HL-60 (cell line): ENCODE measurements around the gene SYNM.

ENCODE experiments used
- DNase-seq, 2 experiments: peaks; one replicate each; pipeline ENCODE4 v3.0.0-alpha.2; 2010 to 2020; ENCODE audit warnings: low read depth in 1 of 2, low spot score in 1 of 2
- H3K27ac ChIP-seq: fragments of 250-450 bp; sonication (Bioruptor Pico); replicated peaks from 2 replicates; pipeline ENCODE4 v1.5.1; 2020; ENCODE audit warnings: mild to moderate bottlenecking, moderate library complexity
- H3K27me3 ChIP-seq: fragments of 250-450 bp; sonication (Bioruptor Pico); 2 replicates; pipeline ENCODE4 v1.5.1; 2021; ENCODE audit warnings: mild to moderate bottlenecking, moderate library complexity; ENCODE audit not compliant: insufficient read depth, poor library complexity, severe bottlenecking
- H3K4me3 ChIP-seq: replicated peaks from 2 replicates; pipeline ENCODE4 v1.5.1; 2011; ENCODE audit warnings: mild to moderate bottlenecking, control low read depth, low read length; ENCODE audit not compliant: insufficient read depth
- CTCF ChIP-seq: IDR thresholded peaks from one replicate; pipeline ENCODE4 v1.5.1; 2011; ENCODE audit warnings: low read length, control low read depth, inconsistent platforms; ENCODE audit not compliant: insufficient read depth
- GABPA ChIP-seq: IDR thresholded peaks from 2 replicates; pipeline ENCODE4 v1.6.1; 2012; ENCODE audit warnings: low read depth
- POLR2AphosphoS5 ChIP-seq: IDR thresholded peaks from 2 replicates; pipeline ENCODE4 v1.6.1; 2012; ENCODE audit warnings: low read depth
- SPI1 ChIP-seq: IDR thresholded peaks from 2 replicates; pipeline ENCODE4 v1.6.1; 2012; ENCODE audit warnings: low read depth, mild to moderate bottlenecking, borderline replicate concordance
- TF ChIP-seq, protein P1 (sequence below): IDR thresholded peaks from 2 replicates; pipeline ENCODE4 v1.6.1; 2012; ENCODE audit warnings: low read depth; ENCODE audit not compliant: insufficient replicate concordance

The SYNM gene

DNA sequence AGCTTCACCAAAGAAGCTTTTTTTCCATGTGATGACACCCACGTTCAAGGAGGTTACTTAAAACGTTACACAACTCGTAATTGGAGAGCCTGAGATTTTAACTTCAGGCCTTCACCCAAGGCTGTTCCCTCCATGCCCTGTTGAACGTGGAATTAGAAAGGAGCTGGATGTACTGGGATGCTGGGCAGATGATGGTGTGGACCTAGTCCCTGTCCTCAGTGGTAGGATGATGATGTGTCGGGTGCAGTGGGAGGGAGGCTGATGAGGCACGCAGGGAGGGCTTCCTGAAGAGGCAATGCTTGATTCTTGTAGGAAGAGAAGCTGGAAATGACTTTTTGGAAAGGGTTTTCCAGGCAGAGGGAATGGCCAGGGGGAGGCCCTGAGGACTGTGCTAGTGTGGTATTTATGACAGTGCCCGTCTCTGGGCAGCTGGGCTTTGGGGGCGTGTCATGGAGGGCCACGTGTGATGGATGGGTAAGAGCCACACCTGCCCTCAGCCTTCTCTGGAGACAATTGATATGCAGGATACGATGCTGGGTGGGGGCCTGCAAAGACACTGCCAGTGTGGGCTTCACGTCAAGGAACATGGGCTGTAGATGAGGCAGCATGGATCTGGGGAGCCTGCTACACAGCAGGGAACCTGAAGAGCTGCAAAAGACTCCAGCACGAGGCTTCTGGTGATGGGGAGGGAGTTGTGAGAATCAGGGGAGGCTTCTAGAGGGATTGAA, 15.3 kb downstream of the SYNM start:
- Histone ChIP-seq H3K27ac (no peak overlapping the region), H3K27me3 (no peaks in the 10 kb centered on the region), H3K4me3 (no peak overlapping the region)
- no peak for DNase-seq
- no peak for TF ChIP-seq POLR2AphosphoS5
- no peak for TF ChIP-seq CTCF
- TF ChIP-seq GABPA, result no peak
- no peak for TF ChIP-seq SPI1
- TF ChIP-seq, protein P1, sequence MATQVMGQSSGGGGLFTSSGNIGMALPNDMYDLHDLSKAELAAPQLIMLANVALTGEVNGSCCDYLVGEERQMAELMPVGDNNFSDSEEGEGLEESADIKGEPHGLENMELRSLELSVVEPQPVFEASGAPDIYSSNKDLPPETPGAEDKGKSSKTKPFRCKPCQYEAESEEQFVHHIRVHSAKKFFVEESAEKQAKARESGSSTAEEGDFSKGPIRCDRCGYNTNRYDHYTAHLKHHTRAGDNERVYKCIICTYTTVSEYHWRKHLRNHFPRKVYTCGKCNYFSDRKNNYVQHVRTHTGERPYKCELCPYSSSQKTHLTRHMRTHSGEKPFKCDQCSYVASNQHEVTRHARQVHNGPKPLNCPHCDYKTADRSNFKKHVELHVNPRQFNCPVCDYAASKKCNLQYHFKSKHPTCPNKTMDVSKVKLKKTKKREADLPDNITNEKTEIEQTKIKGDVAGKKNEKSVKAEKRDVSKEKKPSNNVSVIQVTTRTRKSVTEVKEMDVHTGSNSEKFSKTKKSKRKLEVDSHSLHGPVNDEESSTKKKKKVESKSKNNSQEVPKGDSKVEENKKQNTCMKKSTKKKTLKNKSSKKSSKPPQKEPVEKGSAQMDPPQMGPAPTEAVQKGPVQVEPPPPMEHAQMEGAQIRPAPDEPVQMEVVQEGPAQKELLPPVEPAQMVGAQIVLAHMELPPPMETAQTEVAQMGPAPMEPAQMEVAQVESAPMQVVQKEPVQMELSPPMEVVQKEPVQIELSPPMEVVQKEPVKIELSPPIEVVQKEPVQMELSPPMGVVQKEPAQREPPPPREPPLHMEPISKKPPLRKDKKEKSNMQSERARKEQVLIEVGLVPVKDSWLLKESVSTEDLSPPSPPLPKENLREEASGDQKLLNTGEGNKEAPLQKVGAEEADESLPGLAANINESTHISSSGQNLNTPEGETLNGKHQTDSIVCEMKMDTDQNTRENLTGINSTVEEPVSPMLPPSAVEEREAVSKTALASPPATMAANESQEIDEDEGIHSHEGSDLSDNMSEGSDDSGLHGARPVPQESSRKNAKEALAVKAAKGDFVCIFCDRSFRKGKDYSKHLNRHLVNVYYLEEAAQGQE, result no peak

- Histone ChIP-seq H3K27ac (no peak overlapping the region), H3K4me3 (no peak overlapping the region), H3K27me3 (no peaks in the 10 kb centered on the region)
- no peak for DNase-seq
- no peak for TF ChIP-seq POLR2AphosphoS5
- TF ChIP-seq CTCF, result no peak
- TF ChIP-seq SPI1, result no peak
- TF ChIP-seq, protein P1, result no peak
- no peak for TF ChIP-seq GABPA
Observed at GRCh38 chr15:99121207-99121606, 16.3 kb downstream of the SYNM start.

DNA sequence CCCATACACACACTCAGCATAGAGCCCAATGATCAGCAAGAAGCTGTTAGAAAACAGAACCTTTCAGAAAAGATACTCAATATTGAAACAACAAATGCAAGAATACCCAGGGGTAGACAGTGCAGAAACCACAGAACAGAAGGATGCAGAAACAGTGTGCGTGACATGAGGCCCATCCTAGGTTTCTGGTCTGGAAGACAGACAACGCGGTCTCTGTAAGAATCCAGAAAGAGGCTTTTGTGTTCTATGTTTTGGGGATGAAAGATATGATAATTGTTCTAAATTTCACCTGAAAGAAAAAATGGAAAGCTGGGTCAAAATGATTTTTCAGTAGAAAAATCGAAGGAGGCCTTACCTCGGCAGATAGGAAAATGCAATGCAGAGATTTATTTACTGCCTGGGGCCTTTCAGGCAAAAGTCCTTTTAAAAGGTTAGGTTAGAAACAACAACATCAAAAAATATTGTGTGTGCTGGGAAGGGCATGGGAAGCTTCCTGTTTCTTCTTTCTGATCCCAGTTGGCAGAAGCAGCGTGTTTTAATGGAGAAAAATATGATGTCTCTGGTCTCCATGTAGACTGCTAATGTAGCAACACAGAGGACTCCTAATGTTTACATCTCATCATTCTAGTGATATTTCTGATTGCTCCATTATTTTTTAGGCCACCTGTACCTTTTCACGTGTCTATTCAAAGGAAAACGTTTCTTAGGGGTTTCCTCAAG, 17.0 kb downstream of the SYNM start:
- H3K27ac ChIP-seq, result no peak overlapping the region

More for the DNA sequence above, 17.0 kb downstream of the SYNM start:
- DNase-seq, result no peak
- H3K4me3 ChIP-seq, result no peak overlapping the region
- H3K27me3 ChIP-seq, result no peaks in the 10 kb centered on the region
- no peak for TF ChIP-seq POLR2AphosphoS5
- no peak for TF ChIP-seq GABPA
- TF ChIP-seq SPI1, result no peak
- no peak for TF ChIP-seq CTCF
- TF ChIP-seq, protein P1, result no peak
